HL-60/S4 treated with retinoic acid at 250 ng/mL for 4 days and 3 days (cell line): Measurements from ENCODE around the gene TNS3.
"Not testable (repeated sequence)": the region's sequence is repeated elsewhere in the genome, so short reads cannot be mapped to it uniquely, and the experiment has no call there.

Source experiments
- in situ Hi-C: fragments of 300-500 bp; cut with MboI; formaldehyde crosslinking; loops from 2 replicates; pipeline ENCODE4 v1.7.0; 2022; ENCODE audit warnings: low sequenced_read_pairs

Gene TNS3

DNA sequence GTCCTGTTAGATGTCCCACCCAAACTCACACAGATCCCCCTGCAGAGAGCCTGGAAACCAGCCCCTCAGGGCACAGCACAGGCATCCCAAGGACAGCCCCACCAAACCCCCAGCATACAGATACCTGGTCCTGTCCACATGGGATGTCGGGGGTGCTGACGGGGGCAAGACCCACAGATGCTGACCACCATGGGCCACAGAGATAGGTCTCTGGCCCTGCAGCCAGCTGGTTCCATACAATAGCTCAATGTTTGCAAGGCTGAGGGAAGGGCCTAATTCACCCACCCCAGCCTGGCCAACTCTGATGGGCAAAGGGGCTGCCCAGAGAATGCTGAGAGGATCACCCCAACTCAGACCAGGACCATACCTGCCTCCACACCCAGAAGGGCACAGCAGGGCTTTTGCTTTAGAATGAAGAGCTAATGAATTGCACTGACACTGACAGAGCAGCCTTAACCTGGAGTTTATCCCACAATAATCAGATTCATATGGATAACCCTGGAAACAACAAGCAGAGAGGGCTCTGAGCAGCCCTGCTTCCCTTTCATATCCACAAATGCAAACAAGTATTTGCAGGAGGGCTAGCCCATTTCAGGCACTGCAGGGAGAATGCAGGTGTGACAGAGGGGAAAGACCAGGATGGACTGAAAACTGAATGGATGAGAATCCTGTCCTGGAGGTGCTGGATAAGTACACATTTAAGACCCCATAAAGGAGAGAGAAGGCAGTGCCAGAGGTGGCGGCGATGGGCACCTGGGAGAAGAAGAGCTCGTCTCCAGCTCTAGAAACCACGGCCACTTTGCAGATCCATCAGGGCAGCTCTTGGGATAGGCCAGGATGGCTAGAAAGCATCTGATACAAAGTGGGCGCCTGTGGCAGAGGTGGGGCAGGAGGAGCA, 126.7 kb downstream of the TNS3 start:
- in situ Hi-C loops: no loop called here

DNA sequence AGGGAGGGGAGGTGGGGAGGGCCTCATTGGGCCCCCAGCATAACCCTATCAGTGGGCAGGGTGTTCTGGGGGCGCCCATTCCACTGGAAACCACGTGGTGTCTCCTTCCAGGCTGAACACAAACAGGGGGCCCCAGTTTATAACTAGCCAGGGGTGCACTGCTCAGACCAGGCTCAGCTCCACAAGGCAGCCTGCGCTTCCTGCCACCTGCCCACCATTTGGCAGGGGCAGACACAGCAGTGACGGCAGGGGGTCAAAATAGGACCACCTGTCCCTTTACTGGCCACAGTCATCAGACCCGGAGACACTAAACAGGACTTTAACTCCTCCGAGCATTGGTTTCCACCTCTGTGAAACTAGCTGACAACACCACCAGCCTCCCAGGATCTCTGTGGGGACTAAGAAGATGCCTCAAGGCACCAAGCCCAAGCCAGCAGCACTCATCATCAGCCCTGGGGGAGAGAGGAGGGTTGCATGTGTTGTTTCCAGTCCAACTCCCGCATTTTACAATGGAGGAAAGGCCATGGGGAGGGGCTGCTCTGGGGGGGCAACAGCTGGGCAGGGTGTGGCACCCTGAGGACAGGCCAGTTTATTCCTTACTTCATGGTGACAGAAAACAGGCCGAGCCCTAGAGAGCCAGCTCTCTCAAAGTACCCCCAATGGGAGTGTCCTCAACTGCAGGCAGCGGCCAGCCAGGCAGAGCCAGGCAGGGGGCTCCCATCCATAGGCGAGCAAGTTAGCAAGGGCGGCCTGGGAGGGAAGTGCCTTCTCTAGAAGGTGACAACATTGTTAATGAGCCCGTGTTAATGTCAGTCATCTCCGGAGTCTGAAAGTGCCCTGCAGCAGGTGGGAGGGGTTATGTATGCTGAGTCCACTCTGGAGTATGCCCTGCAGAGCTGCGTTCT, 127.6 kb downstream of the TNS3 start:
- in situ Hi-C loops: no loop called here

DNA sequence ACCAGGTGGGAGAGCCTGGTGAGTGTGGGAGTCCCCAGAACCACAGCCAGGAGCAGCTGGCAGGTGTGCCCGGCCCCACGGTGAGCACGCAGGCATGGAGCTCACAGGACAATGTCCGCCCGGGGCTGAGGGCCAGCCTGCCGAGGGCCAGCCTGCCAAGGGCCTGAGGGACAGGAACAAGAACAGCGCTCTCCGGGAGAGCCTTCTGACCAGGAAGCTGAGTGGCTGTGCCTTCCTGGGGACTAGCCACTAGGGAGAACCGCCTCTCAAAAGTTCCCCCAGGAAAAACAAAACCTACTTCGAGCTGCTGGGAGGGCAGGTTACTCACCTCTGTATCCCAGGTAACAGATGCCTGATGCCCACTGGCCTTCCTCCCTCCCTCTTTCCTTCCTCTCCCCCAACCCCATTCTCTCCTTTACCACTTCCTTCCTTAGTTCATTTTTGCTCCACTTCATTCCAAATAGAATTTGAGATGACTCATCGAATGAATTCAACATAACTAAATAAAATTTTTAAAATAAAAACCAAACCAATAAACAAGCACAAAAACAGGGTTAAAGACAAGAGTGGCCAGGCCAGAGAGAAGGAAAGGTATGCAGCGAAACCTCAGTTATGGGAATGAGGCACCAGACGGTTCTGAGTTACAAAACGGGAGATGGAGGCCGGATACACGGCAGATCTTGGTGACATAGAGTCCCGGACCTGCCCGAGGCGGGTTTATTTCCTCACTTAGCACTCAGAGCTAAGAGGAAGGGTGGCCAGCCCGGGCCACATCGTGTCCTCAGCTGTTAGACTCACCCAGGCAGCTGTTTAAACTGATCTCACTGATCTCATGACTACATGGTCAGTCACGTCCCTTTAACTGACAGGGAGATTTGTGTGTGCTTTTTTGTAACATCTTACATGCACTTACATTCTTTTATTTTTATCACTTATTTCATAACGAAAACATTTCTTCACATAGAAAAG, 128.5 kb downstream of the TNS3 start:
- in situ Hi-C loops: no loop called here

DNA sequence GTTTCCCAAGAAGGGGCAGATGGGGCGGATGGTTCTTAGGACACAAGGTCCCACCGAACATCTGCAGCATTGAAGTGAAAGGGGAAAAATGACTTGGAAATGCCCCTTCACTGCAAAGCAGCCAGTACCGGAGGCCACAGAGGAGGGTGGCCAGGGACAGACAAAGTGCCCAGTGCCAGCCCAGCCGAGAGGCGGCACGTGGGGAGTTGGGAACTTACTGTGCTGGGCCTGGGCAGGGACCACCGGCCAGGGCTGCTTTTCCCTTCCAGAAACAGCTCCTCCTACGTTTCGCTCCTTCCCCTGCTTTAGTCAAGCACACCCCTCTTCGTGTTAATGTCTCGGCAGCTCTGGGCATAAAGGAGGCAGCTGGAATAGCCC, 129.2 kb downstream of the TNS3 start:
- in situ Hi-C loops: no loop called here

DNA sequence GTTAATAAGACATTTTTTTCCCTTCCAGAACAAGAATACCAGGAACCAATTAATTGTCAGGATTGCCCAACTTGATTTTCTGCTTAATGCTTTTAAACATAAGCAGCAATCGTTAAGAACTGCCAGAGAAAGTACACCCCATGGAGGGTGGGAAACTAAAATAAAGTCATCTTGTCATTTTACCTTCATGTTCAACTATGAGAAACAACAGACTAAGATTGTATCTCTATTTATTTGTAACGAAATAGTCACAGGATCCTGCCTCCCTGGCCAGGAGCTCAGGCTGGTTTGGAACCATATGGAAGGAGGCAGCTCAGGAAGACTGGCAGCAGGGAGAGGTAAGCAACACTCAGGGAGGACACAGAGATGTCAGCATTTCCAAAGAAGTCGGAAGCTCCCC, 129.6 kb downstream of the TNS3 start:
- in situ Hi-C loops: no loop called here

DNA sequence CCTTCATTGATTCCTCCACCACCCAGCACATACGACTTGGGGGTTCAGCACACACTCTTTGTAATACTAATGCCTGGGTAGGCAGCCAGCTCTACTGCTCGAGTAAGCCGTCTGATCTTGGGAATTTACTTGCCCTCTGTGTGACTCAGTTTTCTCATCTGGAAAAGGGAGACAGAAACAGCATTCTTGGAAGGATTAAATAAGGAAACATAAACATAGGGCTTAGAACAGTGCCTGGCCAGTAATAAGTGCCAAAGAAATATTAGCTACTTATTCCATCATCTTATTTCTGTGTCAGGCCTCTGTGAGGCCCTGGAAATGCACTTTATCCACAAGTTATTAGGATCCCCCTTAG, 130.1 kb downstream of the TNS3 start:
- in situ Hi-C loops: no loop called here

DNA sequence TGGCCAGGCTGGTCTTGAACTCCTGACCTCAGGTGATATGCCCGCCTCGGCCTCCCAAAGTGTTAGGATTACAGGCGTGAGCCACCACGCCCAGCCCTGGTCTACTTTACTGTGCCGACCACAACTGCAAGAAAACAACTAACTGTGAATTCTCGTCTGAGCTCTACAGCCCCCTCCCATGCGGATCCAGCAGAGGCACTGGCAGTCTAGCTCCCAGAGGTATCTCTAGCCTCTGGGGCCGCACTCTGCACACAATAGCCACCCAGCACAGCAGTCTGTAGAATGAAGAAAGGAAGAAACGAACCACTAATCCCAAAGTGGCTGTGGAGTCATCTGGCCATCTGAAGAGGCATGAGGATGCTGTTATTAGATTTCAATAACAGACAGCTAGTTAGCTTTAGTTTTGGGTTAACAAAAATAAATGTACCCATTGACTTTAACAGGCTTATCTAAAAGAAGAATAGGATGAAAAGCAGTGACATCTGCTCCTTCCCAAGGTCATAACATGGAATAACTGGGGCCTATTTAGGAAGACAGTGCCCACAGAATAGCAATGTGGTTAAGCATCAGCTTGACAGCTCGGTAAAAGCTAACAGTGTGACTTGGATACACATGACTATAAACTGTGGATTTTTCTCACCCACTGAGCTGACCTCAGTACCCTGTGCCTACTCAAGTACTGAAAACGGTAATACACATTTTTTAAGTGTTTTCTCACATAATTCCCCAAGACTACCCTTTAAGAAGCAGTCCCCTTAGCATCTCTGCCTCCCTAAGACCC, 131.9 kb downstream of the TNS3 start:
- in situ Hi-C loops: no loop called here

DNA sequence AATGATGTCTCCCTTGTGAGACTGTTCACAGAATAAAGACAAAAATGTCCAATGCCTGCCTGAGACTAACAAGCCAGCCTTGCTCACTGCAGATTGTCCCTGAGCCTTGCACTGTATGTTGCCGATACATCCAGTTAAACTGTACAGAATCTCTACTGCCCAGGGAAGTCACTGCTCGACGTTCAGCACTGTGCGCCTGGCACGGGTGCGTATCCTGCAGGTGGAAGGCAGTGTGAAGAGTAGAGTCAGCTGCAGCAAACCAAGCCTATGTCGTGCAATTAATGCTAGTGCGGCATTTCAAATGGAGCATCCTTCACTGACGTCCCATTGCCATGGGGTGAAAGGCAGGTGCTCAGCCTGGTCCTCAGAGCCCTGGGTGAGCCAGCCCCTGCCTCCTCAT, 132.9 kb downstream of the TNS3 start:
- in situ Hi-C loops: no loop called here

DNA sequence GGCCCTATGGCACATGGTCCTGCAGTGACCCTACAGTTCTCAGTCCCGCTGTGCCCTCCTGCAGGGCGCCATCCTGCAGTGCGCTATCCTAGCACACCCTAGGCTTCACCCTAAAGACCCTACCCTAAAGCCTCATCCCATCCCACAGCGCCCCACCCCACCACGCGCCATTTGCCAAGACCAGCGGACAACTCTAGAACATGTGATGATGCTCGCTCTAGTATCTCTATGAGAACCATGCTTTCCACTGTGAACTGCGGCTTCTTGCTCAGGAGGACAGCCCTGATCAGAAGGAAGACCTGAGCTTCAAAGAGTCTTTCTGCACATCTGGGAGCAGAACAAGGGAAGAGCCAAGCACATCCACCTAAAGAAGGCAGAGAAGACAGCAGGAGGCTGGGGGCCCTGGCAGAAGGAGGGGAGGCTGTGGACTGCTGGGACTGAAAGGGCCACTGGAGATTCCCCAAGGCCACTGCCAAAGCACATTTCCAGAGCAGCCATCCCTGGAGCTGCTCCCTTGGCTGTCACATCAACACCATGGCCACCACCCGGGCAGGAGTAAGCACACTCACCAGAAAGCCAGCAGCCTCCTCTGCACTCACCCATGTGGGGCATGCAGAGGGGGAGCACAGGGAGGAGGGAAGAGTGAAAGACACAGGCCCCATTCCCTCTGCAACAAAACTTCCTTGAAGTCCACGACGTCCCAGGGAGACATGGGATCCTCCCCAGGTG, 134.1 kb downstream of the TNS3 start:
- in situ Hi-C loops: no loop called here

DNA sequence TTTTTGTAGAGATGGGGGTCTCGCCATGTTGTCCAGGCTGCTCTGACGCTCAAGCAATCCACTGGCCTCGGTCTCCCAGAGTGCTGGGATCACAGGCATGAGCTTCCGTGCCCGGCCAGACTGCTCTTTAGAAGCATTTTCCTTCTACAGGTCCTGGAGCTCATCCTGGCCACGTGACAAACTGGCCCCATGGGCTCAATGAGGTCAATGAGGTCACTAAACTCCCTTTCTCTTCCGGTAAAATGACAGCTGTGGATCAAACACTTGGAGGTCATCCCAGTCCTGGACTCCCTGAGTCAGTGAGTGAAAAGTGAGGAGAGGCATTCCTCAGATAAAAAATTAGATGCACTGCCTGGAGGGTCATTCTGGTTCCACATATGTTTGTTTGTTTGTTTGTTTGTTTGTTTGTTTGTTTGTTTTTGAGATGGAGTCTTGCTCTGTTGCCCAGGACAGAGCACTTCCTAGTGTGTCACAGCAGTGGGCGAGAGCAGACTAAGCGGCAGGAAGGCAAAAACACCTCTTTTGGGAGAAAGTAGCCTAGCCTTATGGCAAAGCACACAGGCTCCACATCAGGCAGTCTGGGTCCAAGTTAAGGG, 134.9 kb downstream of the TNS3 start:
- in situ Hi-C loops: no loop called here

DNA sequence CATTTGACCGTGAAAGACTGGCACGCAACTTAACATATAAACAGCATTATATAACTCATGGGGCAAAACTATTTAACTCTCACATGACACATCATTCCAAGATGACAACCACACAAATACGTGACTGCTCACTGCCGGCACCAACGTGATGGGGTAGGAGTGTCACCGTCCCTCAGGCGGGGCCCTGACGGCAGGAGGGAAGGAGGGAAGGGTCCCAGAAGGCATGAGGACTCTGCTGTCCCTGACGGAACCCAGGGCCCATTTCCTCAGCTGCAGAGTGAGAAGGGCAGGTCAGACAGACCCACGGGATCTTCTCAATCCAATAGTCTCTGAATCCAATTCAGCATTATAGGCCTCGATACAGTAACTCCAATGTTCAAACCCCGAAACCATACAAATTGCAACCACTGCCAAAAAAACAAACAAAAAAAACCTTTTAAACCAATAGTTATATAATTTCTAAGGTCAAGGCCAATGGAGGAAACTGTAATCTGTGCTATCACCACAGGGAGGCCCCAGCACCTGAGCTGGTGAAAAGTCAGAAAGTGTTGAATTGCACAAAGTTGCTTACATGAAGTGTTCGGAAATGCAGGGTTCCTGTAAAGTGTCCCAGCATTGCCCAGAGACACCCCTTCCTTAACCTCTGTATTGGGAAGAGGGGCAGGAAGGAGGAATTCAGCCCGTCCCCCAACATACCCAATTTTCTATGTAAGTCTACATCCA, 137.4 kb downstream of the TNS3 start:
- in situ Hi-C loops: no loop called here

DNA sequence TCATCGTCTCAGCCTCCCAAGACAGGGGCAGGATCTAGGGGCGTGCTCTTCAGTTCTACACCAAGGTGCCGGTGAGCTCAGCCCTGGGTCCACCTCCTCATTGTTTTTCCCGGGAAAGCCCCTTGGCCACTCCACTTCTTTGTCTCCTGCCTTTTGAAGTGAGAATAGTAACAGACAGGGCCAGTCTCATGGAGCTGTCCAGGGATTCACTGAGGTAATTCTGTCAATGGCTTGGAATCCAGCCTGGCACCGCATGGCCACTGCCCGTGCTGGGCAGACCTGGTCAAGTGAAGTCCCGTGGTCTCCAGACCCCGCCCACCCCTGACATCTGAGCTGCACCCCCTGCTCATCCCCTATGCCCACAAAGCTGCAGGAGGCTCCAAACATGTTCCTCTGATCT, 138.9 kb downstream of the TNS3 start:
- in situ Hi-C loops: no loop called here

DNA sequence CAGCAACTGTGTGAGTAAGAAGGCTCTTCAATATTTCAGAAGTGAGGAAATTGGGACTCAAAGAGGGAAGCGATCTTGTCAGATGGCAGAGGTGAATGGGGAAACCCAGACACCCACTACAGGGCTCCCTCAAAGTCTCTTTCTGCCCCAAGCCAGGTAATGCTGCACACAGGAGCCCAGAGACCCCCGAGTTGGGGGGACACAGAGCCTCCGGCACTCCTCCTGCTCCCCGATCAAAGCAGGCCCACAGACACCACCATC, 139.4 kb downstream of the TNS3 start:
- in situ Hi-C loops: no loop called here

DNA sequence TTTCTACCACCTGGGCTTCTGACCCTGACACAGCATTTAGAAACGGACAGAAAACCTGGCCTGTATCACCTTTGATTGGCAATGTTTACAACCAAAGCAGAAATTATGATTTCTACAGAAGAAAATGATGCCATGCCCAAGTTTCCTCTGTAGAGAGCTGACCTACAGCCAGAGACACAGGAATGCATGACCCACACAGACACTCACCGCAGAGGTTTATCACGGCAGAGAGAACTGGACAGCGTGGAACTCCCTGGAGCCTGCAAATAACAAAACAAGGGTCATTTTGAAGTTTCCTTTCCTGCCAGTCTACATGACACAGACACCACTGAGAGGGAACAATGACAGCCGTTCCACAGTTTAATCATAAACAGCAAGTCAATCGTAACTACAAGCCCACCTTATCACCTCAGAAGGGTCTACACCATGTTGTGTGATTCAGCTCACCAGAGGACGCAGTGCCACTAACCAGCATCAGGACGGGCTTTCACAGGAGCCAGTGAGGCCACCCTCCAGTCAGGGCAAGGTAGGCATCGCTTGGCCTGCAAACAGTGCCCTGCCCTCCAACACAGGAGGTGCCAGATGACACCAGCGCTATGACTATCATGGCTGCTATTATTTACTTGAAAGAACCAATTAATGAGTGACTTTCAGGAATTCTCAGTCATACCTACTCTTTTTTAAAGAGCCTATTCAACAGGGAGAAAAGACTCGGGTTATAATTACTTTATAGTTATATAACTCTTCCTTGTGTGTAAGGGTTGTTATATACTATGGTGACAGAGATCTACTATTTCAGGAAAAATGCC, 139.9 kb downstream of the TNS3 start:
- in situ Hi-C loops: no loop called here

DNA sequence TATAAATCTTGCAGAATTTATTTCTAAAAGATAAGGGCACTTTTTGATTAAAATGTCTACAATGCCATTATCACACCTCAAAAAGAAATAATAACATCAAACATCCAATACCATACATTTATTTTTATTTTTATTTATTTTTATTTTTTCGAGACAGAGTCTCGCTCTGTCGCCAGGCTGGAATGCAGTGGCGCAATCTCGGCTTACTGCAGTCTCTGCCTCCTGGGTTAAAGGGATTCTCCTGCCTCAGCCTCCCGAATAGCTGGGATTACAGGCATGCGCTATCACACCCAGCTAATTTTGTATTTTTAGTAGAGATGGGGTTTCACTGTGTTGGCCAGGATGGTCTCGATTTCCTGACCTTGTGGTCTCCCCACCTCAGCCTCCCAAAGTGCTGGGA, 140.9 kb downstream of the TNS3 start:
- in situ Hi-C loops: not testable (repeated sequence)

DNA sequence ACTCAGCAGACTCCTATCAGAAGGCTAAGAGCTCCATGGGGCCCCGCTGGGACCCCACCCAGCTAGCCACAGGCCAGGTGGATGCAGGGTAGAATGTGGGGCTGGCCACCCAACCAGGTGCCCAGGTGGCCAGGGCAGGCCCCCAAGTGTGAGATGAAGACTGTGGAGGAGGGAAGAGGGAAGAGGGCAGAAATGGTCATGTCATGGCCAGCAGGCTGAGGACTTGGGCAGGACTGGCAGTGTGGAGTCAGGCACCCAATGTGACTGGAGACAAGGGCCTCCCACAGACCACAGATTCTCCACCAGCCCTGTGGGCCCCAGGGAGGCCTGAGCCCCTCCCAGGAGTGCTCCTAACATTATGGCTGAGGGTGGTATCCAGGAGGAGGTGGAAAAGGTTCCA, 141.6 kb downstream of the TNS3 start:
- in situ Hi-C loops: no loop called here

DNA sequence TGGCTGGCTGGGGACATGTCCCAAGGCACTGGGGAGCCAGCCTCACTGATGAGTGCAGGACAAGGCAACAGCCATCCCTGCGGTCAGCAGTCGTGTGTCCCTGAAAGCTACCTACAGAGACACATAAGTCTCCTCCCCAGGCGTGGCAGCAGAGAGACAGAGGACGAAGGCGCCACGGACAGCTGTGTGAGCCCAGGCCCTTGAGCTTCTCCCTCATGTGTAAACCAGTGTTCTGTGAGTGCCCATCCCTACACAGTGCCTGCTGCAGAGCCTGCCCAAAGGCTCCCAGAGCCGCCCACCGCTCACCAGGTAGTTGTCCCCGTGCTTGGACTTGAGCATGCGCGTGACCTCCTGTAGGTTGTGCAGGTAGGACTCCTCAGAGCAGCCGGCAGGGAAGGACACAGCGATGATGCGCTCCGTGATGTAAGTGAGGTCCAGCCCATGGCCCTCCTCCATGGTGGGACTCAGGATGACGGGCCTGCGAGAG, 142.7 kb downstream of the TNS3 start:
- in situ Hi-C loops: no loop called here
